K562 (cell line): Measurements from ENCODE around the gene HDAC1. TPM values are rescaled to one million over a fixed set of nuclear protein-coding genes. Genes with fewer than 3 reads are reported as not detected.

Source experiments
- ETV1 ChIP-seq: fragments of 450-650 bp; conservative IDR thresholded peaks from 2 replicates; pipeline ENCODE4 v1.6.1; 2016; ENCODE audit warnings: missing genetic modification characterization, control low read depth, low read depth, missing compliant biosample characterization
- HMG20B ChIP-seq: fragments of 250-450 bp; sonication (Bioruptor Pico); IDR thresholded peaks from 2 replicates; pipeline ENCODE4 v1.5.0; 2021; ENCODE audit warnings: mild to moderate bottlenecking
- JUND ChIP-seq, 2 experiments: IDR thresholded peaks; 2 replicates in 1 of 2; 3 replicates in 1 of 2; pipeline ENCODE4 v1.6.1; 2011; ENCODE audit warnings: borderline replicate concordance in 2 of 2, low read depth in 2 of 2, low read length in 2 of 2, improper control_type of control experiment in 1 of 2, missing biosample characterization in 1 of 2, missing genetic modification characterization in 1 of 2, missing genetic modification reagents in 1 of 2
- L3MBTL2 ChIP-seq: fragments of 450-650 bp; IDR thresholded peaks from 2 replicates; pipeline ENCODE4 v1.6.1; 2016; ENCODE audit warnings: mild to moderate bottlenecking, moderate library complexity
- MED1 ChIP-seq: sonication (generic); formaldehyde crosslinking; IDR thresholded peaks from 2 replicates; pipeline ENCODE4 v1.8.1; 2023; ENCODE audit warnings: missing genetic modification reagents, borderline replicate concordance
- POLR2G ChIP-seq: fragments of 200-400 bp; formaldehyde crosslinking; IDR thresholded peaks from 2 replicates; pipeline ENCODE4 v1.6.1; 2017; ENCODE audit warnings: low read depth, mild to moderate bottlenecking, antibody characterized with exemption, low read length, moderate library complexity
- SMARCB1 ChIP-seq: IDR thresholded peaks from 2 replicates; pipeline ENCODE4 v1.6.1; 2011; ENCODE audit warnings: improper control_type of control experiment, low read depth; ENCODE audit not compliant: insufficient read length
- SUPT5H ChIP-seq: fragments of 450-650 bp; IDR thresholded peaks from 2 replicates; pipeline ENCODE4 v1.6.1; 2016
- TAF7 ChIP-seq: fragments of 450-650 bp; IDR thresholded peaks from 2 replicates; pipeline ENCODE4 v1.6.1; 2016; ENCODE audit warnings: missing genetic modification characterization, missing compliant biosample characterization
- ZNF224 ChIP-seq: sonication (generic); formaldehyde crosslinking; IDR thresholded peaks from 2 replicates; pipeline ENCODE4 v1.8.0; 2022; ENCODE audit warnings: mild to moderate bottlenecking, missing genetic modification reagents
- ZNF41 ChIP-seq: fragments of 250-450 bp; sonication (Bioruptor Pico); conservative IDR thresholded peaks from 2 replicates; pipeline ENCODE4 v1.4.0; 2020; ENCODE audit warnings: mild to moderate bottlenecking
- ZNF444 ChIP-seq: fragments of 250-450 bp; sonication (Bioruptor Pico); IDR thresholded peaks from 2 replicates; pipeline ENCODE4 v1.4.0; 2020; ENCODE audit warnings: mild to moderate bottlenecking, moderate library complexity
- ZNF75A ChIP-seq: fragments of 450-650 bp; formaldehyde crosslinking; IDR thresholded peaks from 2 replicates; pipeline ENCODE4 v1.4.0; 2020; ENCODE audit warnings: mild to moderate bottlenecking
- polyA plus RNA-seq, 8 experiments: library from polyadenylated mRNA; depleted of rRNA in 4 of 8; stranded (reverse) in 5 of 8; unstranded in 3 of 8; fragments of >200 nt; fragmentation: Nextera tagmentation in 2 of 8; fragmentation: Illumina TruSeq in 1 of 8; extraction: Ambion mirVana in 2 of 8; extraction: Trizol in 1 of 8; gene quantifications; 2 replicates each; pipeline versions ENCODE4 v1.2.1 to v1.2.3, GENCODE V29; 2011 to 2014; ENCODE audit warnings: inconsistent platforms in 1 of 8, missing spikeins in 1 of 8
- total RNA-seq, 7 experiments: library from RNA; depleted of rRNA in 6 of 7; stranded (reverse); fragments of >200 nt in 6 of 7; fragmentation: Illumina TruSeq in 2 of 7; extraction: Trizol in 2 of 7; gene quantifications; 2 replicates each; pipeline versions ENCODE4 v1.2.1 to v1.2.3, GENCODE V29; 2011 to 2021; ENCODE audit warnings: low replicate concordance in 1 of 7
- TF ChIP-seq, protein P1 (sequence below): sonication (generic); formaldehyde crosslinking; IDR thresholded peaks from 2 replicates; pipeline ENCODE4 v1.8.1; 2022; ENCODE audit warnings: missing genetic modification reagents
- TF ChIP-seq, protein P2 (sequence below): fragments of 250-450 bp; sonication (Bioruptor Pico); IDR thresholded peaks from 2 replicates; pipeline ENCODE4 v1.5.0; 2021; ENCODE audit warnings: mild to moderate bottlenecking, borderline replicate concordance
- TF ChIP-seq, protein P3 (sequence below): fragments of 450-650 bp; formaldehyde crosslinking; conservative IDR thresholded peaks from 2 replicates; pipeline ENCODE4 v1.4.0; 2022; ENCODE audit warnings: mild to moderate bottlenecking, missing genetic modification characterization
- TF ChIP-seq, protein P4 (sequence below), 2 experiments: IDR thresholded peaks; 2 replicates each; pipeline ENCODE4 v1.6.1; 2011; ENCODE audit warnings: borderline replicate concordance in 1 of 2, control low read depth in 1 of 2, low read depth in 1 of 2, low read length in 1 of 2, mild to moderate bottlenecking in 1 of 2, mixed read lengths in 1 of 2, moderate library complexity in 1 of 2; ENCODE audit not compliant: insufficient read depth in 1 of 2, insufficient read length in 1 of 2, poor library complexity in 1 of 2, severe bottlenecking in 1 of 2; ENCODE audit errors: extremely low read depth in 1 of 2
- TF ChIP-seq, protein P5 (sequence below): fragments of 450-650 bp; IDR thresholded peaks from 2 replicates; pipeline ENCODE4 v1.6.1; 2016; ENCODE audit warnings: antibody characterized with exemption

Gene HDAC1
- total and polyA plus RNA-seq, 9 of the 15 experiments (the other 6 are each of a cell fraction or from before 2014, with no cell fraction given), result 169 to 384 (median 193) TPM

DNA sequence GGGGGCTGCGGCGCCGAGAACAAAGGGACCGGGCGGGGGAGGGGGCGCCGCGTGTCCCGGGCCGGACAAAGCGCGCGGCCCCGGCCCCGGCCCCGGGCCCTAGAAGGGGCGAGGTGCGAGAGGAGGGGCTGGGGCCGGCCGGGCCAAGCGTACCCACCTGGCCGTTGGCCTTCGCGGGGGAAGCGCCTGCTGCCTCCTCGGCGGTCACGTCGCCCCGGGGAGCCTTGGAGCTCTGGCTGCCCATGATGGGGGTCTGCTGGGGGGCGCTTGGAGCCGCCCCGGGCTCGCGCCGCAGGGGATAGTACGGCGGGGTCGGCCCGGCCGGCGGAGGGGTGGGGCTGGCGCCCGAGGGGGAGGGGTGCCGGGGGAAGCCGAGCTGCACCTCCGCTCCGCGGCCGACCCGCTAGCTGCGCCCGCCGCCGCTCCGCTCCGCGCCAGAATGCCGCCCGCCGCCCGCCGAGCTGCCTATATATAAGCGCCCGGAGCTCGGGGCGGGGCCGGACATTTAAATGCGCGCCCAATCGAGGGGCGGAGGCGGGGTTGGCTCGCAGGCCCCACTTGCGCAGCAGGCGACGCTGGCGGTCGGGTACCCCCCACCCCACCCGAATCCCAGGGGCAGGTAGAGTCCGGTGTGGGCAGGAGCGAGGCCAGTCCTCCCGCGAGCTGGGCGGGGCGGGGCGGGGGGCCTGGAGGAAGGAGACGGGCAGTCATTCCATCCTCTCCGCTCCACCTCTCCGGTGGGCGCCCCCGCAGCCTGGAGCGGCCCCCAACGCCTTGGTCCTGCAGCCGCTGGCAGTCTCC, 44.1 kb downstream of the HDAC1 start, which contains the start of gene MARCKSL1 (continued):
- TF ChIP-seq, protein P1, sequence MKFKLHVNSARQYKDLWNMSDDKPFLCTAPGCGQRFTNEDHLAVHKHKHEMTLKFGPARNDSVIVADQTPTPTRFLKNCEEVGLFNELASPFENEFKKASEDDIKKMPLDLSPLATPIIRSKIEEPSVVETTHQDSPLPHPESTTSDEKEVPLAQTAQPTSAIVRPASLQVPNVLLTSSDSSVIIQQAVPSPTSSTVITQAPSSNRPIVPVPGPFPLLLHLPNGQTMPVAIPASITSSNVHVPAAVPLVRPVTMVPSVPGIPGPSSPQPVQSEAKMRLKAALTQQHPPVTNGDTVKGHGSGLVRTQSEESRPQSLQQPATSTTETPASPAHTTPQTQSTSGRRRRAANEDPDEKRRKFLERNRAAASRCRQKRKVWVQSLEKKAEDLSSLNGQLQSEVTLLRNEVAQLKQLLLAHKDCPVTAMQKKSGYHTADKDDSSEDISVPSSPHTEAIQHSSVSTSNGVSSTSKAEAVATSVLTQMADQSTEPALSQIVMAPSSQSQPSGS (CRISPR knock-in tag), result no peak
- no peak for TF ChIP-seq MED1 (CRISPR knock-in tag)
- TF ChIP-seq, protein P2, sequence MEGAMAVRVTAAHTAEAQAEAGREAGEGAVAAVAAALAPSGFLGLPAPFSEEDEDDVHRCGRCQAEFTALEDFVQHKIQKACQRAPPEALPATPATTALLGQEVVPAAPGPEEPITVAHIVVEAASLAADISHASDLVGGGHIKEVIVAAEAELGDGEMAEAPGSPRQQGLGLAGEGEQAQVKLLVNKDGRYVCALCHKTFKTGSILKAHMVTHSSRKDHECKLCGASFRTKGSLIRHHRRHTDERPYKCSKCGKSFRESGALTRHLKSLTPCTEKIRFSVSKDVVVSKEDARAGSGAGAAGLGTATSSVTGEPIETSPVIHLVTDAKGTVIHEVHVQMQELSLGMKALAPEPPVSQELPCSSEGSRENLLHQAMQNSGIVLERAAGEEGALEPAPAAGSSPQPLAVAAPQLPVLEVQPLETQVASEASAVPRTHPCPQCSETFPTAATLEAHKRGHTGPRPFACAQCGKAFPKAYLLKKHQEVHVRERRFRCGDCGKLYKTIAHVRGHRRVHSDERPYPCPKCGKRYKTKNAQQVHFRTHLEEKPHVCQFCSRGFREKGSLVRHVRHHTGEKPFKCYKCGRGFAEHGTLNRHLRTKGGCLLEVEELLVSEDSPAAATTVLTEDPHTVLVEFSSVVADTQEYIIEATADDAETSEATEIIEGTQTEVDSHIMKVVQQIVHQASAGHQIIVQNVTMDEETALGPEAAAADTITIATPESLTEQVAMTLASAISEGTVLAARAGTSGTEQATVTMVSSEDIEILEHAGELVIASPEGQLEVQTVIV (CRISPR knock-in tag), result no peak
- TF ChIP-seq ZNF224 (CRISPR knock-in tag), result no peak
- no peak for TF ChIP-seq ETV1
- TF ChIP-seq ZNF41 (CRISPR knock-in tag), result no peak
- TF ChIP-seq, protein P3, sequence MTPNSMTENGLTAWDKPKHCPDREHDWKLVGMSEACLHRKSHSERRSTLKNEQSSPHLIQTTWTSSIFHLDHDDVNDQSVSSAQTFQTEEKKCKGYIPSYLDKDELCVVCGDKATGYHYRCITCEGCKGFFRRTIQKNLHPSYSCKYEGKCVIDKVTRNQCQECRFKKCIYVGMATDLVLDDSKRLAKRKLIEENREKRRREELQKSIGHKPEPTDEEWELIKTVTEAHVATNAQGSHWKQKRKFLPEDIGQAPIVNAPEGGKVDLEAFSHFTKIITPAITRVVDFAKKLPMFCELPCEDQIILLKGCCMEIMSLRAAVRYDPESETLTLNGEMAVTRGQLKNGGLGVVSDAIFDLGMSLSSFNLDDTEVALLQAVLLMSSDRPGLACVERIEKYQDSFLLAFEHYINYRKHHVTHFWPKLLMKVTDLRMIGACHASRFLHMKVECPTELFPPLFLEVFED (CRISPR knock-in tag), result no peak
- peak; percentile 98 for TF ChIP-seq POLR2G
- peak; percentile 77 for TF ChIP-seq SUPT5H
- no peak for TF ChIP-seq ZNF75A
- no peak for TF ChIP-seq TAF7 (tag)
- TF ChIP-seq SMARCB1, result no peak
- TF ChIP-seq, protein P4, sequence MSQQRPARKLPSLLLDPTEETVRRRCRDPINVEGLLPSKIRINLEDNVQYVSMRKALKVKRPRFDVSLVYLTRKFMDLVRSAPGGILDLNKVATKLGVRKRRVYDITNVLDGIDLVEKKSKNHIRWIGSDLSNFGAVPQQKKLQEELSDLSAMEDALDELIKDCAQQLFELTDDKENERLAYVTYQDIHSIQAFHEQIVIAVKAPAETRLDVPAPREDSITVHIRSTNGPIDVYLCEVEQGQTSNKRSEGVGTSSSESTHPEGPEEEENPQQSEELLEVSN (IDR thresholded peaks at IDR 0.05; ENCODE audit: borderline replicate concordance in 1 of 2, extremely low read depth in 1 of 2, insufficient read depth in 1 of 2, insufficient read length in 1 of 2, low read depth in 1 of 2, low read length in 1 of 2, poor library complexity in 1 of 2, severe bottlenecking in 1 of 2), result peak in 1 of 2 experiments; percentile 51
- TF ChIP-seq, protein P5, sequence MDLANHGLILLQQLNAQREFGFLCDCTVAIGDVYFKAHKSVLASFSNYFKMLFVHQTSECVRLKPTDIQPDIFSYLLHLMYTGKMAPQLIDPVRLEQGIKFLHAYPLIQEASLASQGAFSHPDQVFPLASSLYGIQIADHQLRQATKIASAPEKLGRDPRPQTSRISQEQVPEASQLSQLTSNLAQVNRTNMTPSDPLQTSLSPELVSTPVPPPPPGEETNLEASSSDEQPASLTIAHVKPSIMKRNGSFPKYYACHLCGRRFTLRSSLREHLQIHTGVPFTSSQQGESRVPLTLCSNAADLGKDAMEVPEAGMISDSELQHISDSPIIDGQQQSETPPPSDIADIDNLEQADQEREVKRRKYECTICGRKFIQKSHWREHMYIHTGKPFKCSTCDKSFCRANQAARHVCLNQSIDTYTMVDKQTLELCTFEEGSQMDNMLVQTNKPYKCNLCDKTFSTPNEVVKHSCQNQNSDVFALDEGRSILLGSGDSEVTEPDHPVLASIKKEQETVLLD, result no peak
- no peak for TF ChIP-seq JUND (IDR thresholded peaks at IDR 0.05; ENCODE audit: borderline replicate concordance, low read depth, low read length)
- no peak for TF ChIP-seq JUND (tag; IDR thresholded peaks at IDR 0.05; ENCODE audit: borderline replicate concordance, low read depth, low read length)
- no peak for TF ChIP-seq ZNF444
- TF ChIP-seq L3MBTL2, result no peak; the same call in 1 of the 2 replicates
- no peak for TF ChIP-seq HMG20B
